Activated gamma-delta T cell treated with anti-CD3 and anti-CD28 coated beads, Interleukin-2, amount 50 U/mL, for 16 hours (primary cell): ENCODE measurements around the gene IL21R.

ENCODE experiments used
- DNase-seq: peaks from one replicate; pipeline ENCODE4 v3.0.0-alpha.2; 2020; ENCODE audit warnings: low read depth

The IL21R gene

DNA sequence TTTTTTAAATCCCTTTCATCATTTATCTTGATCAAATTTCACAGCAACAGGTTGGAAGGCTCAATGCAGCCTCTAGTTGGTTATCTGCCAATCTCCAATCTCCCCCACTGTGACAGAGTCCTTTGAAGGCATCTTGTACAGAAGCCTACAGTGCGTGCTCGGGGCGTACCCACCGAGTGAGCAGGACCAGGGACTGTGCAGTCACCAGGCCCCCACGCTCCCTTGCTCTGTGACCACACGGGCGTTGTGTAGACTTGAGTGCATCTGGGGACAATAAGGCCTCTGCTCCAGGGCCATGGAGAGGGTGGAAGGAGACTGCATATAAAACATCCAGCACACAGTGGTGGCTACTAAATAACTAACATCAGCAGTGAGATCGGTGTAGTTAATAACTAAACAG, 84.4 kb downstream of the IL21R start:
- DNase-seq, result no peak

DNA sequence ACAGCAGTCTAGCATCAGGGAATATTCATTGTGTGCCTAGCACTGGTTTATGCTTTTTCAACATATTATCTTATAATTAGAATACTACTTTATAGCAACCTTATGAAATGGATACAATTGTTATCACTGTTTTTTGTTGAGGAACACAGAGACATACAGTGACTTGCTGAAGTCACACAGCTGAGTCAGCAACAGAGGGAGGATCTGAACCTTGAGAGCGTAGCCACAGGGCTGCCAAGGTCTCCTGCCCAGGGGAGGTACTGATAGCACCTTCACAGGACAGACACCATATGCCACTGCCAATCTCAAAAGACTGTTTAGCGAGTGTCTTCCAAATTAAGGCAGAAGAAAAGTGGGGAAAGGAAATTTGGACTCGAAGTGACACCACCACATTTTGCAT, 84.8 kb downstream of the IL21R start:
- no peak for DNase-seq

DNA sequence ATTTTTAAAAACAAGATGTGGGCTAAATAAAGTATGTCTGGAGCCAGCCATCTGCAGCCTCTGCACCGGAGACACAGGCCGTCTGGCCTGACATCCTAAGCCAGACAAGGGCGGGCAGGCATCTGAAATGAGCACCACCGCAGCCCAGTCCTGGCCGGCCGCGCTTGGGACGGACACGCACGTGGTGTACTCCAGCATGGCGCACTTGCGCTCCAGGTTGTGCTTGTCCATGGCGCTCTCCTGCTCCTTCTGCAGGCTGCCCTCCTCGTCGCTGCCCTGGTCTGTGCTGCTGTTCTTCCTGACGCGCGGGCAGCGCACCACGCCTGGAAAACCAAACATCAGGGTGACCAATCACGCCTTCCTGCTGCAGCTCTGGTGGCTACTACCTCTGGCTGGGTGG, 87.4 kb downstream of the IL21R start:
- no peak for DNase-seq

GRCh38 chr16:27489906-27490305, 87.9 kb downstream of the IL21R start:
- DNase-seq, result no peak

GRCh38 chr16:27491894-27492587, 90.1 kb downstream of the IL21R start:
- DNase-seq, result no peak

- DNase-seq, result no peak
Observed at GRCh38 chr16:27492588-27492979, 90.6 kb downstream of the IL21R start.

GRCh38 chr16:27495191-27495590, 93.2 kb downstream of the IL21R start:
- no peak for DNase-seq

DNA sequence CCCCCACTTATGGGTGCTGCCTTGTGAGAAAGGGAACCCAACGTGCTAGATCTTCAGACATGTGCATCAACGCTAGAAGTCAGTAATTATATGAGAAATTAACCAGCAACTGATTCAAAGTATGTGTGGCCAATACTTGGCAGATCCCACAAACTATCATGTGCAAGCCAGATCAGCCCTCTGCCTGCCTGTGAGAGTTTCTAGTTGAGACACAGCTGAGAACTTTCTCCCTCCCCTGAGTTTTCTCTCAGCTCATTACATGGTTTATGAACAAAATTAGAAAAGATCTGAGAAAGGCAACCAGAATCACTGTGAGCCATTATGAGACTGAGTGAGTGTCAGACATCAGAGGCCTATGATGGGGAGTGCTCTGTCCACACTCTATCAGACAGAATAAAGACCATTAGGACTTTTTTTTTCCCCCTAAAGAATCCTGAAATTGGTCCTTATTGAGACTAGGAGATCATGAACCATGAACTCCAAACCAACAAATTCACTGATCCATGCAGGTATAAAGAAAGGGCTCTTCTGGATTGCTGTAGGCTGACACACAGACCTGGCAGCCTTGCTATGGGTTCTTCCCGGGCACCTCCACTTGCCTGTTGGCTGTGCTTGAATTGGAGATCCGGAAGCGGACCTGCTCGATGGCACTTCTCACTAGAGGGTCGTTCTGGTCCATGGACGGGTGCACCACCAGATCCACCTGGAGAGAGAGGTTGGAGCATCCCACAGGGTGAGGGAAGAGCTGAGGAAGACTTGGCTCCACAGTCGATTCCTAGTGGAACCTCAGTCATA, 96.3 kb downstream of the IL21R start:
- DNase-seq, result no peak

DNA sequence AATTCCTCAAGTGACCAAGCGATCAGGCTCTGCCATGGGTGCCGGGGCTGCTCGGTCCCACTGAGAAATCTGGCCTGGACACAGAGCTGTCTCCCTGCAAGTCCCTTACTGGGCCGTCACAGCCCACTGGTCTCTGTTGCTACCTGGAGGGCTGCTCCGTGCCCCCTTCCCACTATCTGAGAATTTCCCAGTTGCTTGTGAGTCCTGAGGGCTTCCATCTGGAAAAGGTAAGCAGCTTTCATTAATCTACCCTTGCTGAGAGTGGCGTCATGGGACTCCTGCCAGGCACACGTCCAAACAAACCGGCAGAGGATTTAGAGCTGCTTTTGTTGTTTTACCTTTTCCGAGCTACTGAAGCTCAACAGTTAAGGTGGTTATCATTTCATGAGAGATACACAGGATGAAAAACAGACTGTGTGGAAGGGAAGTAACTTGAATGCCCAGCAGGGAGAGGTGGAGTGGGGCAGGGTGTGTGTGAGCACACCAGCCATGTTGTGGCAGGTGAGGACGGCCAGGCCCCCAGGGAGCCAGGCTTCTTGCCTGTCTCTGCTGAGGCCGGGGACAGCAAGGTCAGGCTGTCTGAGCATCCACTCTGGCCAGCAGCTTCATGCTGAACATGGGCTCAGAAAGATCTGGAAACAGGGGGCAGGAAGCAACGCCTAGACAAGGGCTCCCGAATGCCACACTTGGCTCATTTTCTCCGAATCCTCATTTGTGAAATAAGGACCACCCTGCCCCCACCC, 97.1 kb downstream of the IL21R start:
- no peak for DNase-seq

- no peak for DNase-seq
Observed at GRCh38 chr16:27499659-27500055, 97.7 kb downstream of the IL21R start.

DNA sequence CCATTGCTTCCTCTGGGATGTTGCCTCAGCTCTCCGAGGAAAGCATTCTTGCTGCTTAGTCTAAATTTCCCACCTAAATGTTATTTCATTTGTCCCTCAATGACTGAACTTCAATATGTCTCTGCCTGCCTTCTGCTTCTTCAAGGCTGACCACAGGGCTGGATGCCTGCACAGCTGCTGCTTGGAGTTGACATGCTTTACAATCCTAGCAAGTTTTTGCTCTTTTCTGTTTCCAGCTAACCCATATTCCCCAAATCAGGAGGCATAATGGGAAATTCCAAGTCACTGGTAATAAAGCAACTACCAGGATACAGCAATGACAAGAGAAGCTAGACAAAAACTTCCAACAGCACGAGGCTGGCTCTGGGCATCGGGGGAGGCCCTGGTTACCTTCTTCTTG, 98.8 kb downstream of the IL21R start:
- DNase-seq, result no peak
